Measurements from ENCODE around the gene LILRB5.
"Not testable (repeated sequence)": the region's sequence is repeated elsewhere in the genome, so short reads cannot be mapped to it uniquely, and the experiment has no call there.

Gene LILRB5

GRCh38 chr19:54277111-54277615 is 20.1 kb upstream of the LILRB5 start:
- not testable (repeated sequence) for DNase-seq (ENCODE audit: low read depth in 2 of 2)

GRCh38 chr19:54275951-54276350 is 18.9 kb upstream of the LILRB5 start:
- DNase-seq (ENCODE audit: low read depth in 2 of 2): no peak

DNA sequence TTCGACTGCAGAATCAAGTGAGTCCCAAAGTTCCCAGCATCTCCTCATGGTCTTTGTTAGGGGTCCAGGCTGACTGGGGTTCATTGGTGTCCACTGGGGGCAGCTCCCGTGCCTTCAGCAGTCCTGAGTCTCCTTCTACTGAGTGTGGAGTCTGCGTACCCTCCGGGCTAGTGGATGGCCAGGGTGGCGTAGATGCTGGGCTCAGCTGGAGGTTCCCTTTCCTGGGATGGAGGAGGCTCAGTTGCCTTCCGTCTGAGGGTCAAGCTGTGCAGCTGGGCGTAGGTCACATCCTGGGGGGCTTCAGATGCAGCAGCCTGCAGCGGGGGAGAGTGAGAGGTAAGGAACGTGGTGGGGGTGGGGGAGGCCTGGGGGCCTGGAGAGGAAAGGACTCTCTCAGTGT is 17.4 kb upstream of the LILRB5 start:
- DNase-seq (ENCODE audit: low read depth in 2 of 2): not testable (repeated sequence)

DNA sequence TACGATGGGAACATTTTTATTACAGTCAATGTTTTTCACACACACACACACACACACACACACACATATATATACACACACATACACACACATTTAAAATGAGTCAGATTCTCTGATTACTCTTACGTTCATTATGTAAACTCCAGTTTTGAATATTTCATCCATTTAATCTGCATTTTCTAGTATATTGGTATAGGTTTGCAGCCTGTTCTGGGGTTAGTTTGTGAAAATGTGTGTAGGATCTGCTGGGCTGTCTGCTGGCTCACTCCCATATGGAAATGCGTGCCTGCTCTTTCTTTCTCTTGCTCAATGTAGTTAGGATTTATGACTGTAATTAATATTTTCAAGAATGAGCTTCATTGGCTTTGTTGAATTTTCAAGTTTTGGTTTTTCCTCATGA is 16.7 kb upstream of the LILRB5 start:
- no peak for DNase-seq (ENCODE audit: low read depth in 2 of 2)

GRCh38 chr19:54272181-54272580 is 15.1 kb upstream of the LILRB5 start:
- DNase-seq (ENCODE audit: low read depth in 2 of 2): not testable (repeated sequence)

GRCh38 chr19:54271587-54271986 is 14.5 kb upstream of the LILRB5 start:
- not testable (repeated sequence) for DNase-seq (ENCODE audit: low read depth in 2 of 2)

- DNase-seq (ENCODE audit: low read depth in 2 of 2): no peak
Observed at GRCh38 chr19:54271106-54271505, 14.0 kb upstream of the LILRB5 start.

DNA sequence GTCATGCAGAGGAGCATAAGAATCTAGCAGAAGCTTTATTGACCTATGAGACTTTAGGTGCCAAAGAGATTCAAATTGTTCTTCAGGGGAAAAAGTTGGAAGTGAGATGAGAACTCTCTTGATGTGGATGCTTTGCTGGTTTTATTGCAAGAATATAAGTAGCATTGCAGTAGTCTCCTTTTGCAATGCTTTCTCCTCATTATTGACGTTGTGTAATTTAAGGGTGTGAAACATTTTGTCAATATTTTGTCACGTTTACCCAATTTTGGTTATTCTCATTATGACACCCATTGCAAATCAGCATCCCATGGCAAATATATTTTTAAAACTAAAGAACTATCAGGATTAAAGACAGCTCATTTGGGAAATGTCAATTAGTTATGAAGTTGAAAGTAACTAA is 11.9 kb upstream of the LILRB5 start:
- no peak for DNase-seq (ENCODE audit: low read depth in 2 of 2)

- peak; percentile 59 to 68 for DNase-seq (ENCODE audit: low read depth in 2 of 2)
Observed at GRCh38 chr19:54266133-54266532, 9.1 kb upstream of the LILRB5 start.

DNA sequence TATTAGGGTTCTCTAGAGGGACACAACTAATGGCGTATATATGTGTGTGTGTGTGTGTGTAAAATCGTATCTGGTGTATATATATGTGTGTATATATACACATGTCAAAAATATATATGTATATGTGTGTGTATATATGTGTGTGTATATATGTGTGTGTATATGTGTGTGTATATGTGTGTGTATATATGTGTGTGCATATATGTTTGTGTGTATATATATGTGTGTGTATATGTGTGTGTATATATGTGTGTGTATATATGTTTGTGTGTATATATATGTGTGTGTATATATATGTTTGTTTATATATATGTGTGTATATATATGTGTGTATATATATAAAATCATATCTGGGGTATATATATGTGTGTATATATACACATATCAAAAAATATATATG is 5.4 kb upstream of the LILRB5 start:
- no peak for DNase-seq (ENCODE audit: low read depth in 2 of 2)

- DNase-seq (ENCODE audit: low read depth in 2 of 2): no peak
Observed at GRCh38 chr19:54262066-54262465, 5.0 kb upstream of the LILRB5 start.

GRCh38 chr19:54256250-54257115 is 590 bp downstream of the LILRB5 start:
- DNase-seq (ENCODE audit: low read depth in 2 of 2): no peak

DNA sequence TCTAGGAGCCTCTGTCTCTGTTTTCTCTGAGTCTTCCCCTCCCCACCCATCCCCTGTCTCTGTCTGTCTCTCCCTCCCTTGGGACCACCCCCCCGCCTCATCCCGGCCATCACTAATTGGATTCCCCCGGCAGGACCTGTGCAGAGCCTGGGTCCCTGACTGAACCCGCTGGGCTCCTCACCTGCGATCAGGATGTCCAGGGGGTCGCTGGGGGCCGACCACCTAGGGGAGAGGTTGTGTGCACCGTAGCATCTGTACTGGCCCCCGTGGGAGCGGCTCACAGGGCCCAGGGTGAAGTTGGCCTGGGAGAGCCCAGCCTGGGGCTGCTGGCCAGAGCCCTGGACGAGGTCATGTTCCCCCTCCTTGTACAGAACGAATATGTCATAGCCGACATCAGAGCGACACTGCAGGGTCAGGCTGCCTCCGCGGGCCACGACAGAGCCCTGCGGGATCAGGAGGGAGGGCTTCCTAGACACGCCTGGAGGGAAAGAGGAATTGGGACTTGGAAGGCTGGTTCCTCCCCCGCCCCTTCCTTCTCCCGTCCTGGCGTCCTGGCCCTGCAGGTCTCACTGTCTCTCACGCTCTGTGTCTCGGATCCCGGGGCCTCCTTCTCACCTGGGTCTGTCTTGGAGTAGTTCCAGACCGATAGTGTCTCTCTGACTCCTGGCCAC is 1.8 kb downstream of the LILRB5 start:
- DNase-seq (ENCODE audit: low read depth in 2 of 2): no peak

DNA sequence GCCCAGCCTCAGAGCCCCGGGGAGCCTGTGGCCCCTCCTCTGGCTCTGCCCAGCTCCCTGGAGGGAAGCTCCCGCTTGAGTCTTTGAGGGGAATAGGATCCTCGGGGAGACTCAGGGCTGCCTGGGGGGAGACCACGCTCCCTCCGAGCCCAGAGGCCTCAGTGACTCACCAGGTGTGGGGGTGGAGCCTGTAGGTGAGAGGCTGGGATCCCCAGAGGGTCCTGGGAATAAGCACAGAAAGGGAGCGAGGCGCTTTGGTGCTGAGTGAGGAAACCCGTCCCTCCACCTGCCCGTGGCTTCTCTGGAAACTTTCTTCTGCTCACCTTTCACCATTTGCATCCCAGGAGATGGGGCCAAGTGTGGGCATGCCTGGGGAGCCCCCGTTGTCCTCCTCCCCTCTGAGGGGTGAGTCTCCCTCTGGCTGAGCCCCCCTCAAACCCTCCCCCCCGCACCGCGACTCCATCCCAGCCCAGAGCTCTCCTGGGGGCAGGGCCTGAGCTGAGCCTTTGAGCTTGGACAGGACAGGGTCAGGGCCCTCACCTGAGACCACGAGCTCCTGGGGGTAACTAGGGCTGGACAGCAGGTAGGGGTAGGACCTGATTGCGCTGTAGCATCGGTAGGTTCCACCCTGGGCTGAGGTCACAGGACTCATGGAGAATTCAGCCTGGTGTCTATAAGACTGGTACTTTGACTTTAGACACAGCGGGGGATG is 2.7 kb downstream of the LILRB5 start:
- no peak for DNase-seq (ENCODE audit: low read depth in 2 of 2)

DNA sequence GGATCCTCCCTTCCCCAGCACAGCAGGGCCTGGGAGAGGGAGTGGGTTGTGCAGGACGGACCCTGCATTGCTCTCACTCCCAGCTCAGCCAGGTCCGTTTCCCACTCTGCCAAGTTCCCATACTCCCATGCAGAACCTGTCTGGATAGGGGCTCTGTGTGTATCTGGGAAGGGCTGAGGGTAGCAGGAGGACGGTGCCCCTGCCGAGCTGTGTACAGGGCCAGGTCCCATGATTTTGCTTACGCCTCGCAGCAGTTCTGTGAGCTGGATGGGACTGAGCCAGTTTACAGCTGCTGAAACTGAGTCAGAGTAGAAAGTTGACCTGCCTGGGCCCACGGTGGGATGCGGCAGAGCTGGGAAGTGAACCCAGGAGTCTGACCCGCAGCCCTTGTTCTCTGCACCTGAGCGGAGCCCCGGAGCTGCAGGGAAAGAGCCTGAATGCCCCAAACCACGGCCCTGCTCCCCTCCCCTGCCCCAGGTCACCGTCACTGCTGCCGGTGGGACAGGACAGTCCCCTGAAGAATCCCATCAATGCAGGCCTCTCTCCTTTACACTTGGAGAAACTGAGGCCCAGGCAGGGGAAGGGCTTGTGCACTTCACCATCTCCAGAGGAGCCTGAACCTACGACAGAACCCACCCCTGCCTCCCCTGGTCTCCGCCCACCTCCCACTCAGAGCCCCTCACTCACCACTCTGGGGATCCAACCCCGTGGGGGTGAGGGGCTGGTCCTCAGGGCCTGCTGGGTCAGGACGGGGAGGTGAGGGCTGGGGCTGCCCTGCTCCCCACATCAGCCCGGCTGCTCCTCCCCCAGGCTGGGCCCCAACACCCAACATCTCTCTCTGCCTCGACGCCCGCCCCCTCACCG is 3.5 kb downstream of the LILRB5 start:
- no peak for DNase-seq (ENCODE audit: low read depth in 2 of 2)

- DNase-seq (ENCODE audit: low read depth in 2 of 2): no peak
Observed at GRCh38 chr19:54252845-54253244, 4.2 kb downstream of the LILRB5 start.

DNA sequence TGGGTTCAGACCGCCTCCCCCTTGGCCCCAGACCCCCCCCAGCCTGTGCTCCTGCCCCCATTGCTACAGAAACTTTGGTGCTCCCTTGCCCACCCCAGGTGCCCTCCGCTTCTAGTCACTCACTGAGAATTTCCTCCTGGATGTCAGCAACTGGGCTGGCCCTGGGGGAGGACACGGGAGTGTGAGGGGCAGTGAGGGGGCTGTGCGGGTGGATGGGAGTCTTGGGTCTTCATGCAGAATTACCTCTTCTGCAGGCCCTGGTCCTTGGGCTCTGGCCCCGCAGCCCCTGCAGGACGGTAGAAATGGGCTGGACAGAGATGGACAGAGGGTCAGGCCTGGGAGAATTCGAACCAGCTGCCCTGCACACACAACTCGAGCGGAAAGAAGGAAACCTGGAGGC is 4.8 kb downstream of the LILRB5 start:
- no peak for DNase-seq (ENCODE audit: low read depth in 2 of 2)

DNA sequence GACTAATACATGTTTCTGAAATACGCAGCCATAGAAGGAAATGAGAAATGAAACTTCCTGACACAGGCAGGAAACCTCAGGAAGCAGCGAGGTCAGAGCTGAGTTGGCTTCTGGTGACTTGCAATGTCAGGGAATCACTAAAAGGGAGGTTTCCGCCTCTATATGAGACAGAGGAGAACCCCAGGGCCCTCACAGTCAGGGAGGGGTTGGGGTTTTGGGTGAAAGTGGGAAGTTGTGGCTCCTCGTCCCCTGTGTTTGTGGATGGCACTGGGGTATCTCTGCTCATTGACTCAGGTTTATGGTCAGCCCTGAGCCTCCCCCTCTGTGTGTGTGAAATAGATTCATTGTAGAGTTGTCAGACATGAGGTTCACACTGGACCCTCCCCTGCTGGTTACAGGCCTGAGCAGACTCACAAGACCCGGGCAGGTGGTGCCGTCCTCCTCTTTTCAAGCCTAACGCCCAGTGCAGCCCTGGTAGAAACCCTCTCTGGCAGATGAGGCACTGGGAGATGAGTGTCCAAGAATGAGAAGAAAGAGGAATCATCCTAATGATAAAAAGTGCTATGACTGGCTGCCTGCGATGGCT is 9.0 kb downstream of the LILRB5 start:
- peak in 1 of 2 donors; percentile 53 for DNase-seq (ENCODE audit: low read depth in 2 of 2)

- no peak for DNase-seq (ENCODE audit: low read depth in 2 of 2)
Observed at GRCh38 chr19:54247106-54247930, 9.8 kb downstream of the LILRB5 start.

DNA sequence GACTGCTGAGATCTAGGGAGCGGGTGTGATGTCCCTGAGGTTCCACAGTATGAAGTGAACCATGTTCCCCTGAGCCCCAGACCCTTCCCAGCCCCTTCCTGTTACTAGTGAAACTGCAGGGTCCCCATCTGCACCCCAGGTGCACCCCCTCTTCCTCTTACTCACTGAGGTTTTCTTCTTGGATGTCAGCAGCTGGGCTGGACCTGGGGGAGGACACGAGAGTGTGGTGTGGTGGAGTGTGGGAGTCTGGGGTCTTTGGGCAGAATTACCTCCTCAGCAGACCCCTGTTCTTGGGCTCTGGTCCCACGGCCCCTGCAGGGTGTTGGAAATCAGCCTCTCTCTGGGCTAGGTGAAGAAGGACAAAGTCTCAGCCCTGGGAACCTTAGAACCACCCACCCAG is 11.1 kb downstream of the LILRB5 start:
- DNase-seq (ENCODE audit: low read depth in 2 of 2): no peak
